Activated CD4-positive, alpha-beta T cell treated with anti-CD3 and anti-CD28 coated beads for 24 hours (primary cell): ENCODE results near the gene FLT1.

Experiments
- DNase-seq, 2 donors: peaks; one replicate each; pipeline ENCODE4 v3.0.0-alpha.2; 2020; ENCODE audit warnings: low read depth in 2 of 2

Gene FLT1

DNA sequence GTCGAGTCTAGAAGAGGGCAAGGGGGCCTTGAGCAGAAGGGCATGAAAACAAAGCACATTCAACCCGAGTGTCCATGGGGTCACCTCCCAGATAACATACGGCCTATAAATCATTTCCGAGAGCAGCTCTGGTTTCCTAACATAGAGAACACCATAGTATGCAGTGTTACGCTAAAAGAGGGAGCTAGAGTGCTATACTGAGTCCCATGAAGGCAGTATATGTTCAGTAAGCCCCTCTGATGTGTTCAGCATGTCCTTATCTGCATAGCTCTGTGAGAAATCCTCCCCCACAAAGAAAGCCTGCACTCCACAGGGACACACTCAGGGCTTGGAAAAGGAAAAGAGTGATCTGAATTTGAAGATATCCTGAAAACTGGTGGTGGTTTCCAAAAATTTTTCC lies 175.4 kb downstream of the FLT1 start:
- DNase-seq: no peak

GRCh38 chr13:28318496-28318895 lies 176.4 kb downstream of the FLT1 start:
- DNase-seq: no peak

DNA sequence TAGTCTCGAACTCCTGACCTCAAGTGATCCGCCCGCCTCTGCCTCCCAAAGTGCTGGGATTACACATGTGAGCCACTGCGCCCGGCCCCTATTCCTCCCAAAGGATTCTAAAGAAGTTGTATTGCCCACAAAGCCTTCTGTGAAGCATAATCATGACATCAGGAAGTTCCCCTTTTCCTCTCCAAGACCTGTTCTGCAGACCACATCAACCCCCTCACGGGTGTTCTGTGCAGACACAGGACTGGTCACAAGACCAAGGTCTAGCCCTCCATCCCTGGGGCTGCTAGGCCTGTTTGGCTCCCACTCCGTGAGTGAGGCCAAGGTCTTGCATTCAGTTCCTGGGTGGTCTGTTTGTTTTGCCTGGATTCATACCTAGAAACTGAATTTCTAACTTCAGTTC lies 178.1 kb downstream of the FLT1 start:
- no peak for DNase-seq

DNA sequence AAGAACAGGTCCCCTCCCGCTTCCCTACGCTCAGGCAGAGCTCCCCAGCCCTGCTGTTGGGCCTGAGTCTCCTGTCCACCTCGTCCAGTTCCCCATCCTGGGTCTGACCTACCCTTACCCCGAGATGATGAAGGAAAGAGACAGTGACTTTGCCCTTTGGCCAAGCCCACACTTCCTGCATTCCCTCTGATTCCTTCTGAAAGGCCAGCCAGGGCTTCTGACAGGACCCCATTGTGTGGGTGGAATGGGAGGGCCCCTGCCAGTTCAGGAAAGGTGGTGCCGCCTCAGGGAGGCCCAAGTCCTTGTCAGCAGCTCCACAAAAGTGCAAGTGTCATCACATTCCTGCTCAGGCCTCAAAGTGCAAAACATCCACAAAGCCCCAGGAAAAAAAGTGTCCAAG lies 178.8 kb downstream of the FLT1 start:
- DNase-seq: no peak

DNA sequence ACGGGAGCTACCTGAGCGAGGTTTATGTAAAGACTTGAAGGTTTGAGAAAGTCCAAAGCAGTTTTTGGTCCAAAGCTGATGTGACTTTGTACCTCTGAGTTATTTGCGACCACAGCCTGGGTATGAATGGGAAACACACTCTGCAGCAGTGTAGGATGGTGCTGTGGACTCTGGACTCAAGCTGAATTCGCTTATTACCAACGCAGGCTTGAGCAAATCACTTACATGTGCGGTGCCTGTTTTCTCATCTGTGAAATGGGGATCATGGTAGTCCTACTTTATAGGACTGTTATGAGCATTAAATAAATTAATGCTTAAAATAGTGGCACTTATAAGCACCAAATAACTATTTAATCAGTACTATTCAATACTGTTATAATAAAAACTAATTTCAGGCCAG lies 180.0 kb downstream of the FLT1 start:
- no peak for DNase-seq

GRCh38 chr13:28313579-28313978 lies 181.3 kb downstream of the FLT1 start:
- DNase-seq: no peak

GRCh38 chr13:28306325-28306724 lies 188.6 kb downstream of the FLT1 start:
- DNase-seq: no peak

GRCh38 chr13:28301839-28302238 lies 193.1 kb downstream of the FLT1 start:
- DNase-seq: no peak

DNA sequence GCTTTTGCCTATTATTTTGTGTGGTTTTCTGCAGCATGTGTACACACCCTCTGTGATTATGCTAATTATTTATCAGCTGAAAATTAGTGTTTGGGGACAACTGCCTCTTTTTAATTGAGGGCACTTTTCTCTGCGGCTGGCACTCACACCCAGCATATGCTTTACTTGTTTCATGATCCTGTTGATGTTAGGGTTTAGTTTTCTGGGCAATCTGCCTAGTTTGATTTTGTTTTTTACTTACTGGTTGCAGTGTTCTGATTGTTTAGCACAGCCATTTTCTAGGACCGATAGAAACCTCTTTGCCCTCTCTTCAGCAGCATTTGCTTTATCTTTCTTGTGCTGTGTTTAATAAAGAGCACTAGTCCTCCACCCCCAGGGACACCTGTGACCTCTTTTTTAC lies 195.0 kb downstream of the FLT1 start:
- no peak for DNase-seq

DNA sequence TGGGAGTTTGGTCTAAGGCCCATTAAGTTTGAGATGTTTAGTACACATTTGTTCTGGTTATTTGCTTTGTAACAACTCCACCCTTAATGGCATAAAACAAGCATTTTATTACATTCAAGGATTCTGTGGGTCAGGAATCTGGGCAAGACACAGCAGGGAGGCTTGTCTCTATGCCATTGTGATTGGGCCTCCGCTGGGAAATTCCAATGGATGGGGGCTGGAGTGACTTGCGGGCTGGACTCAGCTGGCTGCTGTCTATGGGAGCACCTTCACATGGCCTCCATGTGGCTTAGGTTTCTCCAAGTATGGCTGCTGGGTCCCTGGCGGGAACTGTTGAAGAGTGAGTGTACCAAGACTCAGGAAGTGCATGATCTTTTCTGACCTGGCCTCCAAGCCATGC lies 197.6 kb downstream of the FLT1 start:
- DNase-seq: no peak

DNA sequence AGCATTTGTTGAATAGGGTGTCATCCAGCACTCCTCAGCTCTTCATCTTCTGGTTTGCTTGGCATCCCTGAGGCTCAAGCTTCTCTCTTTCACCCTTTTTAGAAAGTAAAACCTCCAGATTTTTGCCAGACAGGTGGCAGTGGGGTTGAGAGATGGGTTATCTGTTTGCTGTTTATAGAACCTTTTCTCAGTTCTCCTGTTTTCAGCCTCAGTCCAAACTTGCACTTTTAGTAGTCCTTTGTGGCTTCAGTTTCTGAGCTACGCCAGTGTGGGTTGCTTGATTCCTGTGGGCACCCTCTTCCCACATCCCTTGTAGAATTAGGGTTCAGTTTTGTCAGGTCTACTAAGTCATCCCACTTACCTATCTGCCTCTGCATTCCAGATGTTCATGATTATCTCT lies 208.7 kb downstream of the FLT1 start:
- DNase-seq: no peak

GRCh38 chr13:28283600-28283999 lies 211.3 kb downstream of the FLT1 start:
- DNase-seq: no peak

- DNase-seq: no peak
Observed at GRCh38 chr13:28282451-28282850, 212.5 kb downstream of the FLT1 start.

GRCh38 chr13:28273919-28274318 lies 221.0 kb downstream of the FLT1 start:
- no peak for DNase-seq

- no peak for DNase-seq
Observed at GRCh38 chr13:28271056-28271840, 223.7 kb downstream of the FLT1 start.

DNA sequence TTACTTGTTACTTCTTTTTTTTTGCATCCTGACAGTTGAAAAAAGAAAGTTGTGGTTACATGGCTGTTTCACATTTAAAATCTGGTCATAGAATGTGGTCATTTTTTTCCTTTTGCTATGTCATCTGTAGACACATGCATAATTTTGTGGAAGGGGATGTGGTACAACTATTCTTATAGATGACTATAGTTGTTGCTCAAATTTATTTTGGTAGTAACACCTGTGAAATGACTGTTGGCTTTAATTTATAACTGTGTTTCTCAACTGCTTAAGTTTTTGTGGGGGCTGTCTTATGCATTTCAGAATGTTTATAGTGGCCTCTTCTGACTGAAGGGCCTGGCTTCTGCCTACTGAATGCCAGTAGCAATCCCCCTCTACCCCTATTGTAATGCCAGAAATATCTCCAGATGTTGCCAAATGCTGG lies 226.1 kb downstream of the FLT1 start:
- no peak for DNase-seq

DNA sequence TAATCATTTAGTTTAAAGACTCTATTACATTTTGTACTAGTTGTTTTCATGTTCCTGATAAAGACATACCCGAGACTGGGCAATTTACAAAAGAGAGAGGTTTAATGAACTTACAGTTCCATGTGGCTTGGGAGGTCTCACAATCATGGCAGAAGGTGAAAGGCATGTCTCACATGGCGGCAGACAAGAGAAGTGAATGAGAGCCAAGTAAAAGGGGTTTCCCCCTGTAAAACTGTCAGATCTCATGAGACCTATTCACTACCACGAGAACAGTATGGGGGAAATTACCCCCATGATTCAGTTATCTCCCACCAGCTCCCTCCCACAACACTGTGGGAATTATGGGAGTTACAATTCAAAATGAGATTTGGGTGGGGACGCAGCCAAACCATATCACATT lies 227.4 kb downstream of the FLT1 start:
- DNase-seq: no peak

DNA sequence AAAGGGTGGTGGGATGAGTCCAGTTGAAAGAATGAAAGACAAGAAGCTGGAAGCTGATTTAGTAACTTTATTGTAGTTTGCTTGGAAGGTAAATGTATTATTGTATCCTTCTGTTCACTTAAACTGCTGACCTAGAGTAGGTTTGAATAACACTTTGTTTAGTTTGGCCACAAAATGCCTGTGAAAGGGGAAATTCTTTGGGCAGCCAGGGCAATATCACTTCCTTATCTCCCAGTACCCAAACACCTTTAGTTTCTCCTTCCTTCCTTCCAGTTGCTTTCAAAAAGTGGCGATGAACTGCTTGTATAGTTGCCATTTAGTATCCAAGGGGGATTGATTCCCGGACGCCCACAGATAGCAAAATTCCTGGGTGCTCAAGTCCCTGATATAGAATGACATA lies 236.5 kb downstream of the FLT1 start:
- DNase-seq: no peak

DNA sequence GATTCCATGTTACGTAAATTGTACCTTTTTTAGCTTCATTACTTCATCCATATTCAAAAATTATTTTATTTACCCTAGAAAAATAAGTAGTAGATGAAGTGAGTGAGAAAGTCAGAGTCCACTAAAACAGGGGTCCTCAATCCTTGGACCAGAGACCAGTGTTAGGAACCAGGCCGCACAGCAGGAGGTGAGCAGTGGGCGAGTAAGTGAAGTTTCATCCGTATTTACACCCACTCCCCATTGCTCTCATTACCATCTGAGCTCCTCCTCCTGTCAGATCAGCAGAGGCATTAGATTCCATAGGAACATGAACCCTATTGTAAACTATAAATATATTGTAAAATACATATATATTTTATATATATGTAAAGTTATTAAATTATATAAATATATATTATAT lies 237.6 kb downstream of the FLT1 start:
- no peak for DNase-seq

DNA sequence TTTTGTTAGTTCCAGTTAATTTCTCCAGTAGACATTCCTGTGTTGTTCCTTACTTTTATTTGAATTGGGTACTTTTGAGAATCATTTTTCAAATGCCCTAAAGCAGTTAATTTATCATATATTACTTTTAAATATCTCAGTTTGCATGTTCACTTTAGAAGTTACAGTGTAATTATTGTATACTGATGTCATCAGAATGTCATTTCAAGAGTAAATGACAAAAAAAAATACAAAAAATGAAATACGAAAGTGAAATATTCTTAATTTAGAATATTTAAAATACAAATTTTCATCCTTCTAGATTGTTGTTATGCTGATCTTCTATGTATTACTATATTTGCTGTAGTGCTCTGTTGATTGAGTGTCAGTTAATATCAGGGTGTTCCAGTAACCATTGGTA lies 242.4 kb downstream of the FLT1 start:
- DNase-seq: no peak

GRCh38 chr13:28251466-28251865 lies 243.5 kb downstream of the FLT1 start:
- DNase-seq: no peak

GRCh38 chr13:28250542-28250941 lies 244.4 kb downstream of the FLT1 start:
- DNase-seq: no peak
